Kidney (tissue), 22 donors: ENCODE measurements around the gene GBP5. TPM values are rescaled to one million over a fixed set of nuclear protein-coding genes. Genes with fewer than 3 reads are reported as not detected.
"Not testable (repeated sequence)": the region's sequence is repeated elsewhere in the genome, so short reads cannot be mapped to it uniquely, and the experiment has no call there.

Source experiments
- DNase-seq, 5 donors: peaks; one replicate each; pipeline ENCODE4 v3.0.0-alpha.2; 2013 to 2020
- FAIRE-seq: peaks from 2 replicates; lab custom pipeline; 2012; peaks lifted over from hg19 to GRCh38; lab: Jason Lieb, UNC
- H3K27ac ChIP-seq, 2 donors: one replicate each; pipeline ENCODE4 v1.7.0; 2013; ENCODE audit warnings: low read depth in 2 of 2, low read length in 2 of 2, inconsistent platforms in 1 of 2
- H3K27me3 ChIP-seq: one replicate; pipeline ENCODE4 v1.7.1; 2013; ENCODE audit warnings: low read length, inconsistent platforms; ENCODE audit not compliant: control insufficient read depth, insufficient read depth
- H3K36me3 ChIP-seq, 3 donors: one replicate each; pipeline versions ENCODE4 v1.7.0 to v1.7.1; 2013; ENCODE audit warnings: low read length in 3 of 3, control low read depth in 1 of 3, inconsistent platforms in 1 of 3; ENCODE audit not compliant: insufficient read depth in 3 of 3, control insufficient read depth in 2 of 3
- H3K4me1 ChIP-seq, 3 donors: one replicate each; pipeline versions ENCODE4 v1.7.0 to v1.7.1; 2013; ENCODE audit warnings: low read length in 3 of 3, inconsistent platforms in 1 of 3, low read depth in 1 of 3; ENCODE audit not compliant: control insufficient read depth in 2 of 3, insufficient read depth in 2 of 3
- H3K4me3 ChIP-seq, 3 donors: one replicate each; pipeline versions ENCODE4 v1.7.0 to v1.8.1; 2013; ENCODE audit warnings: low read length in 3 of 3, control low read depth in 1 of 3, inconsistent platforms in 1 of 3
- H3K9ac ChIP-seq, 3 donors: one replicate each; pipeline versions ENCODE4 v1.7.0 to v1.7.1; 2013; ENCODE audit warnings: low read length in 3 of 3, control low read depth in 1 of 3, inconsistent platforms in 1 of 3
- H3K9me3 ChIP-seq, 3 donors: one replicate each; pipeline versions ENCODE4 v1.7.0 to v1.7.1; 2013; ENCODE audit warnings: low read length in 3 of 3, control low read depth in 1 of 3, inconsistent platforms in 1 of 3; ENCODE audit not compliant: control insufficient read depth in 2 of 3, insufficient read depth in 1 of 3
- CTCF ChIP-seq: IDR thresholded peaks from 3 replicates; pipeline ENCODE4 v1.5.1; 2012; ENCODE audit warnings: mild to moderate bottlenecking, moderate library complexity, borderline replicate concordance; ENCODE audit not compliant: insufficient read depth; ENCODE audit errors: extremely low read depth
- intact Hi-C: fragments of 100-400 bp; cut with DNase I; formaldehyde crosslinking; loops from one replicate; pipeline ENCODE4 v1.11.1; 2022
- long read RNA-seq, 10 donors: library from polyadenylated mRNA in 1 of 10; unstranded in 1 of 10; transcript quantifications; one replicate each; pipeline ENCODE4 v2.0.0 and lab custom pipeline, GENCODE V29; 2021 to 2026
- polyA plus RNA-seq: library from polyadenylated mRNA; stranded (reverse); fragments of 350-450 nt; fragmentation: Illumina TruSeq; extraction: RNeasy Lipid Tissue Mini Kit (QIAGEN cat#74804); gene quantifications from one replicate; pipeline ENCODE4 v1.2.3, GENCODE V29; 2014; ENCODE audit warnings: low read depth, low replicate concordance; ENCODE audit not compliant: insufficient read depth
- total RNA-seq: library from RNA; stranded (reverse); fragmentation: NEBNext Ultra II Directional; extraction: Animal tissue kit (Norgen Biotek cat#: 25700); gene quantifications from one replicate; pipeline ENCODE4 v1.2.1, GENCODE V29; 2021
- donor health status: control.
- donor health status: control.
- donor health status: control.
- donor health status: control.
- donor health status: control.
- donor health status: DM: yes; HTN: yes; CAD: no.
- donor health status: Normal renal cell carcinoma (clear cell type).

Gene GBP5
- total RNA-seq (7.3 TPM), polyA plus RNA-seq (0.52 TPM)
- long read RNA-seq, donor 1 = 0 reads
- long read RNA-seq, donor 2 = 0 reads
- long read RNA-seq, donor 3 = 0 reads
- long read RNA-seq, donor 4 = 0 reads
- long read RNA-seq, donor 5 = 0 reads
- long read RNA-seq, donor 6 = 0 reads
- long read RNA-seq, donor 7, partial matches to known transcripts = 1 of 2 reads
- long read RNA-seq, donor 7, other reads (novel, unspliced or antisense) = 1 of 2 reads
- long read RNA-seq, donor 8 = 0 reads
- long read RNA-seq, donor 9 = 0 reads
- long read RNA-seq, donor 10 = 0 reads

- H3K36me3 ChIP-seq, H3K4me1 ChIP-seq, H3K9me3 ChIP-seq, intact Hi-C loops, H3K27me3 ChIP-seq, H3K4me3 ChIP-seq, H3K27ac ChIP-seq, FAIRE-seq, H3K9ac ChIP-seq, DNase-seq: not testable (repeated sequence)
Measured at GRCh38 chr1:89272269-89273041, at the start of gene GBP5. Gene GBP5, minus strand, starts transcription at chr1:89272860. Its CDS starts 3,305 bp downstream, at chr1:89269555.

GRCh38 chr1:89322402-89322801 is 49.7 kb upstream of the GBP5 start:
- Histone ChIP-seq H3K9ac (no peak overlapping the region), H3K27me3 (no peaks in the 10 kb centered on the region), H3K4me3 (no peak overlapping the region), H3K9me3 (no peaks in the 10 kb centered on the region), H3K36me3 (no peaks in the 10 kb centered on the region), H3K4me1 (no peaks in the 10 kb centered on the region), H3K27ac (no peak overlapping the region)
- intact Hi-C loops = no loop called here
- no peak for DNase-seq
- TF ChIP-seq CTCF = no peak
- FAIRE-seq = no peak

- Histone ChIP-seq H3K36me3 (no peaks in the 10 kb centered on the region), H3K4me3 (no peak overlapping the region), H3K27ac (peak overlapping the region in 1 of 2 donors; percentile 51), H3K27me3 (no peaks in the 10 kb centered on the region), H3K4me1 (peaks cover 0 to 20% (median 11%) of the 10 kb centered on the region in 3 donors), H3K9me3 (peaks cover 0 to 4% (median 0%) of the 10 kb centered on the region in 3 donors), H3K9ac (no peak overlapping the region)
- intact Hi-C loops = no loop called here
- FAIRE-seq = no peak
- no peak for TF ChIP-seq CTCF
- no peak for DNase-seq
Measured at GRCh38 chr1:89312572-89312971, 39.9 kb upstream of the GBP5 start.

- Histone ChIP-seq H3K27ac (peak overlapping the region; percentile 54 to 75), H3K36me3 (no peaks in the 10 kb centered on the region), H3K9ac (no peak overlapping the region), H3K27me3 (no peaks in the 10 kb centered on the region), H3K4me3 (no peak overlapping the region), H3K4me1 (peaks cover 0 to 20% (median 11%) of the 10 kb centered on the region in 3 donors), H3K9me3 (peaks cover 0 to 4% (median 0%) of the 10 kb centered on the region in 3 donors)
- intact Hi-C loops = no loop called here
- FAIRE-seq (no peak), DNase-seq (peak in 1 of 5 donors; percentile 66)
- no peak for TF ChIP-seq CTCF
Measured at GRCh38 chr1:89311757-89312156, 39.1 kb upstream of the GBP5 start.
